GM19238 (cell line): ENCODE data around the gene B3GALT5.
"Not testable (repeated sequence)": the region's sequence is repeated elsewhere in the genome, so short reads cannot be mapped to it uniquely, and the experiment has no call there.

Experiments used
- DNase-seq: peaks from one replicate; pipeline ENCODE4 v3.0.0; 2011; ENCODE audit warnings: low spot score; ENCODE audit not compliant: insufficient read length

B3GALT5 gene

DNA sequence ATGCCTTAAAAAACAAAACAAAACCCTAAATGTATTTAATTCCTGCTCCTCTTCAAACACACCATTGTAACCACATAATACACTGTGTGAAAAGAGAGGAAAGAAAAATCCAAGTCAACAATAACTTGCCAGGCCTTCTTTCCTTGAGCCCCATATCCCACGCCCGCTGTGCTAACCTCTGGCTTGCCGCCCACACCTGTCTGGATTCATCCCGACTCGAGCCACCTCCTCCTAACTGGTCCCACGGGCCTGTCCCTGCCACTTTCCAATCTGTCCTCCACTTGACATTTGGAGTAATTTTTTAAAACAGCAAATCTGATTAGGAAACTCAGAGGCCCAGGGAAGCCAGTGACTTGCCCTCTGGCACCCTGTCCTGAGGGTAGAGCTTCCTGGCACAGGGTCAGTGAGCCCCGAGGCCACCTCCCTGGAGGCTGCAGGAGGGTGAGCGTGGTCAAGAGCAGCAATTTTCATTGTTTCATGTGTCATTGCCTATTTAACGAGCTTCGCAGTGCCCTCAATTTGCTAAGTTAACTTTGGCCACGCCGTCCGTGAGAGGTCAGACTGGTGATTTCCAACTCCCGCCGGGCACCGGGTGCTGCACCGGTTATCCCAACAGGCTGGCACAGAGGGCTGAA, 54.1 kb downstream of the B3GALT5 start:
- DNase-seq, result no peak

DNA sequence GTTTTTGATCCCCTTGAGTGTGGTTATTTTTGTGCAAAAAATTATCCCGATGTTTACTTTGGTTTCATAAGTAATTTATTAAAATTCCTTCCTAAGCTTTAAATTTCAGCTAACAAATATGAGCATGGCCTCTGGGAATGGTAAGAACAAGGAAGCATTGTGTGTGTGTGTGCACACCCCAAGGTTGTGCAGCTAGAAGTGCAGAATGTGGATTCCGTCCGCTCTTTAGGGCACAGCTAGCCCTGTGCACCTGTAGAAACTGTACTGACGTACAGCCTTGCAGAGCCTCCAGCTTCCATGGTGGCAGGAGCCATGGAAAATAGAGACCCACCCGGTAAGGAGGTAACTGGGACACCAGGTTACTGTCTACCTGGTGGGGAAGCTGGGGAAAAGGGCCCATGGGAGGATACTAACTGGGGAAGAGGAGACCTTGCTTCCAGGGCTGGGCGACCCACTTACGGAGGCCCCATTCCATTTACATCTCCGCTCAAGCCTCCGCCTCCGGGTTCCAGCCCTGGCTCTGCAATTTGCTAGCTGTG, 54.7 kb downstream of the B3GALT5 start:
- no peak for DNase-seq

DNA sequence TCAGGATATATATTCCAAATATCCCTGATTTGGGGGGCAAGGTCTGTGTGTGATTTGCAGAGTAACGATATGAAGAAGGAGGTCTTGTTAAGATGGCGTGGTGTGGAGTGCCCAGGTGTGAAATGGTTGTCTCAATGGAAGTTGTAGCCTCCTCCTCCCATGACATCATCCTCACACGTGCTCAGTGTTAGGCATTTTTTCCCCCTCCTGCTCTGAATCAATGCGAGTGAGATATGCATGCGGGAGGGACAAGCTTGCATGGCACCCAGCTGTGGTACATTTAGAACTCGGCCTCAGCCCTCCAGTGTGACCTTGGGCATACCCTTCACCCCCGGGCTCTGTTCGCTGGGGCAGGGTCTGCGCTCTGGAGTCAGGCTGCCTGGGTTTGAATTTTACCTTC, 55.6 kb downstream of the B3GALT5 start:
- no peak for DNase-seq

DNA sequence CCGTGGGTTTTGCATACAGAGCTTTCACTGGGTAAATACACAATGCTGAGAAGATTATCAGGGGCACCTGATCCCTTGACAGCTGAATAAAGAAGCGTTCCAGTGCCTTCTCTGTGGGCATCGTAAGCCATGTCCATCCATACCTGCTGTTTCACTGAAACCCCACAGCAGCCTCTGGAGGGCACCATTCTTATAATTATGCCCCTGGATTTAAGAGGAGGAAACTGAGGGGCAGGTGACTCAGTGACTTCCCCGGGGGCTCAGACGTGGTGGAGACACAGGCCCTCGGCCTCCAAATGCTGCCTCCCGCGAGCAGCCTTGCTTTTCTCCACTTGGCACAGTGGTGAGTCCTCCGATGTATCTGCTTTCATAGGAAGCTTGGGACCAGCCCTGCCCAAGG, 56.7 kb downstream of the B3GALT5 start:
- no peak for DNase-seq

DNA sequence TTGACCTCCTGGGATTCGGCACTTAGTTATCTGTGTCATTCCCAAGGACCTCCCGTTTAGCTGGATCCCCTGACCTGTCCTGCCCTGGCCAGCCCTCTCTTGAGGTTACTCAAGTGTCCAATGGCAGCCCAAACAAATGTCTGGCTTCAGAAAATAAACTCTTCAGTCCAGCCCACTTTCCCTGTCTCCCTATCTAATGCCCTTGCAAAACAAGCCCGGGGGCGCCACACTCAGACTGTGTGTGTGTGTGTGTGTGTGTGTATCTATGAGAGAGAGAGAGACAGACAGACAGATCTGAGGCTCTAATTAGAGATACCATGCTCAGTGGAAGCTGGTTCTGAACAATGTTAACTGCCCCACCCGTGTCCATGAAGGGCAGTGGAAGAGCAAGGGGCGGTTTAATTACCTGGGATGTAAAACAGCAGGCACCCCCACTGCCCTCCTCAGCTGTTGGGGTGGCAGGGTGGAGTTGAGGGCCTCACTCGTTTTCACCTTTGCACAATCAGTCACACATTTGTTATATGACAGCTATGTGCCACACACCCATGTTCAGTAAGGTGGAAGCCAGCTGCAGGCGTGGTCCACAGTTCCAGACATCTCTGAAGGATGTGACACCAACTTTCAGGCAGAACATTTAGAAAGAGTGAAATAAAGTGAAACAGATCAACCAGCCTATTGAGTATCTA, 57.4 kb downstream of the B3GALT5 start:
- DNase-seq, result no peak

DNA sequence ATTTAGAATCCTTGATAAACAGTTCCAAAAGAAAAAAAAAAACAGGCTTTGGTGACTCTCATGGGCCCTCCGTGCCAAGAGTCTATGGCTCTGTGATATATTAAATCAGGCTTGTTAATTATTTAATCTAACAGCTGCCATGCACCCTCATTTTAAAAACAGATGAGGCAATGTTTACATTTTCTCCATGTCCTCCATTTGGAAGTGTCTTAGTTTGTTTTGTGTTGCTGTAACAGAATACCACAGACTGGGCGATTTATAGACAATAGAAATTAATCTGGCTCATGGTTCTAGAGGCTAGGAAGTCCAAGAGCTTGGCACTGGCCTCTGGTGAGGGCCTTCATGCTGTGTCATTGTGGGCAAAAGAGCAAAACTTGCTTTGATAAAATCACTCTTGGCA, 58.0 kb downstream of the B3GALT5 start:
- DNase-seq, result no peak

DNA sequence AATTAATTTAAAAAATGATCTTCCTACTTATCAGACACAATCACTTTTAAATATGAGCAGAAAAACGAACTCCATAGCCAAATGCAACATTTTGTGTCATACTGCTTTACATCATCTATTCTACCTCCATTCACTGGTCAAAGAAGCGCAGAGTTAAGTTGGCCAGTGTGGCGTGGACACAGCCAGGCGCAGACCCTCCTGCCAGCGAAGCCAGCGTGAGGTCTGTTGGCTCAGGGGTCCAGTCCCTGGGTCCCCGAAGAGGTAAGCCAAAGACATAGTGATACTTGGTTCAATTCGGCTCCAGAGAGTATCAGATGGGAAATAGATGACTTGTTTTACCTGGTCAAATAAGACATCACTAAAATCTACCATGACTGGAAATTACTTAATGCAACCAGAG, 59.2 kb downstream of the B3GALT5 start:
- no peak for DNase-seq

DNA sequence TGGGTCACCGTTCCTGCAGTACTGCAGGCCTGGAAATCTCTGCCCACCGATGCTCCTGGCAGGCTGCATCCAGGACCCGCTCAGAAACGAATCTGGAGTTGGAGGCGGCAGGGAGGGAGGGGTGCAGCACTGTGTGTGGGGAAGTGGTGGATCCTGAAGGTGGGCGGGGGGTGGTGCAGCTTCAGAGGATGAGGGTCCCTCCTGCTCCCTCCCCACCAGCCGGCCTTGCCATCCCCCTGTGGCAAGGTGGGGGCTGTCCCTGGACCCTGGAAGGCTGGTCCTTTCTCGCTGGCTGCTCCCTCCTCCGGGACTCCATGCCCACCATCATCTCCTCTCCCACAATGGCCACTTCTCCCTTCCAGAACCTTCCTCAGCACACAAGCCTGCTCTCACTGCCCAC, 60.4 kb downstream of the B3GALT5 start:
- no peak for DNase-seq

DNA sequence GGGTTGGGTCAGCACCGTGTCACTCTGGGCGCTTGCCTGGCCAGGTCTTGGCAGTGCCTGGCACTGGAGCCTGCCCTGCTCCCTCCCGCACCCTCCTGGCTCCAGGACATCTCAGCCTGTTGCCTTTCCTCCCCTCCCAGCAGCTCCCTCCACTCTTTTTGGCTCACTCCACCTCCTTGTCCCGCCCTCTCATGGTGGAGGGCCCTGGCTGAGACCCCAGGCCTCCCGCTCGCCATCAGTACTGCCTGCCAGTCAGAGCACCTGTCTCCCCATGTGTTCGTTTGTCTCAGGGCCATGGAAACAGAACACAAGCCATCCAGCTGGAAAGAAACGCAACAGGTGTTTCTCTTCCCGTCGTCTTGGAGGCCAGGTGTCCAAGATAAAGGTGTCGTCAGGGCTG, 61.0 kb downstream of the B3GALT5 start:
- DNase-seq, result no peak

DNA sequence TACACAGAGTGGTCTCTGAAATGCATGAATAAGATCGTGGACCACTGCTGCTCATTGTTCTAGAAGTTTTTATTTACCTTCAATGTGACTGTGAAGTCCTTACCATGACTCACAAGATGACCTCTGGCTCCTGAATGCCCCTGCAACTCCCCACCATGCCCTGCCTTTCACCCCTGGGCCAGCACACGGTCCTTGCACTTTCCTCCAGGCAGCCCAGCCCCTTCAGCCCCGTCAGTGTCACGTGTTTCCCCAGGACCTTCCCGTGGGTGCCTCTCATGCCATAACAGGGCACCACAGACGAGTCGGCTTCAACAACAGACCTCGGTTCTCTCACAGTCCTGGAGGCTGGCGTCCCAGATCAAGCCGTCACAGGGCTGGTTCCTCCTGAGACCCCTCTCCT, 62.1 kb downstream of the B3GALT5 start:
- DNase-seq, result no peak

DNA sequence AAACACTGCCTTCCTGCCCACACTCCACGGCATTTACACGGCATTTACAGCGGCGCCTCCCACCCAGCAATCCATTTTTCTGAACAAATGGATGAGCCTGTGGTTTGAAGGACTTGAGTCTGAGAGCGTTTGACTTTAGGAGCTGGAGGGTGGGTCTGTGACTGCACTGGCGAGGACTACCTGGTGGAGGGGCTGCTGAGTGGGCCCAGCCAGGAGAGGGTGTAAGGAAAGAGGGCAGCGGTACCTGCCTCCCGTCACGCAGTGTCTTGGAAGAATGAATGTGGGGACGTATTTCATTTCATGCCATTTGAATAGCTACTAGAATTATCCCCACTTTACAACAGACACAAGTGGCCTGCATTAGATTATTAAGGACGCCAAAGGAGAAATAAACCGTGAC, 62.9 kb downstream of the B3GALT5 start:
- no peak for DNase-seq

DNA sequence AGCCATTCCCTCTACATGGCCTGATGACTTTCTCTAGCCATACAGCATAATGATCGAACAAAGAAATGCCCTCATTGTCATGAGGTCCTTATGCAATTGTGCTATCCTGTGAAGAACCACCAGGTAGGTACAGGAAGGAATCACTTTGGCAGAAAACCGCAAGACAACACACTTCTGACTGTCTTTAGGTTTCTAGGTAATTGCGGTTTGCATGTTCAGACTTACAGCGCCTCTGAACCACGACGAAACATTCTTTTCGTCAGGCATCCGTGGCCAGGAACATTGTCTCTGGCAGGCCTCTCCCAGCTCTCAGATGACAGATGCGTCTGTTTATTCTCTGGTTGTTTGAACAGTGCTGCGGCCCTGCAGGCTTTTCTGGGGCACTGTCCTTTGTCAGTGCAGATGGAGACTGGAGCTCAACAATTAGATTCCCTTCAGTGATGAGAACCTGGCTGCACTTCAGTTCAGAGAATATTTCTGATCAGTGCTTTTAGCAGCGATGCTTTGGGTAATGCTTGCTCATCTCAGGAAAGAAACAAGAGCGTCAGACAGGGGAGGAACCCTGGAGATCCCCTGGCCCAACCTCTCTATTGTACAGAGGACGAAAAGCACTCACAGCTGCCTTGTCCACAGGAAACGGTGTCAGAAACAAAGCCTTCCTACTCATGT, 63.4 kb downstream of the B3GALT5 start:
- DNase-seq, result no peak

DNA sequence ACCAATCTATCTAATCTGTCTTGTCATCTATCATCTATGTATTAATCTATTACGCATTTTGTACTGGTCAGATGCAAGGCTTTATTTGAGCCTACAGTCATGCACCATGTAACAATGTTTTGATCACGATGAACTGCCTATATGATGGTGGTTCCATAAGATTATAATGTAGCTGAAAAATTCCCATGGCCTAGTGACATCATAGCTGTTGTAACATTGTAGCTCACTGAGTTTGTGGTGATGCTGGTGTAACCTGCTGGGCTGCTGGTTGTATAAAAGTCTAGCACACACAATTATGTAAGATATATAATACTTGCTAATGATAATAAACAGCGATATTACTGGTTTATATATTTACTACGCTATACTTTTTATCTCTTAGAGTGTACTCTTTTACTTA, 67.5 kb downstream of the B3GALT5 start:
- DNase-seq, result no peak

DNA sequence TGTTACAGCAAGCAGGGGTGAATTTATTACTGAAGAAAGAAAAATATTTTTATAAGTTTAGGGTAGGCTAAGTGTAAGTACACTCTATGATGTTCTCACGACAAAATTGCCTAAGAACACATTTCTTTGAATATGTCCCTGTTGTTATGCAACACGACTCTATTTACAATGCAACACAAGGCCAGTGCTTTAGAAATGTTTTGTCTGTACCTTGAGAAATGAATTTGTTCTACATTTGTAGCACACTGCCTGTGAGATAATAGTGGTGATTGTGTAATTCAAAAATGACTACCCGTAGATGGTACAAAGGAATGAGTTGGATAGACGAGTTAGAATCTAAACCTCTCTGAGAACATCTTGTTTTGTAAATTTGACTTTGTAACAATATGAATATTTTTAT, 68.5 kb downstream of the B3GALT5 start:
- no peak for DNase-seq

DNA sequence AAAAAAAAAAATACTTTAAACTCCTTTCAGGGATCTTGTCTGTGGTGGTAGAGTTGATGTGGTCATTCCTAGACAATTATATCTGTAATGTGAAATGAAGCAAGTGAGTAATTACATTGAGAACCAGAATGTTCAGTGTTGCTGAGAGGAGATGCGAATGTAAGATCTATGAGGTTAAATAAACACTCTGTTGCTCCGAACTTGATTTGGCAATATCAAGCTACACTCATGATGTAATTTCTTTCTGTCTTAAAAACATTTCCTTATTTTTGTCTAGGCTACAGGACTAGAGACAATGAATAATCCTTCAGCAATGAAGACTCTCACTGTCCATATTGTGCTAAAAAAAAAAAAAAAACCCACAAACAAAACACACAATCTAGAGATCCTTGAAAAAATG, 69.1 kb downstream of the B3GALT5 start:
- no peak for DNase-seq

DNA sequence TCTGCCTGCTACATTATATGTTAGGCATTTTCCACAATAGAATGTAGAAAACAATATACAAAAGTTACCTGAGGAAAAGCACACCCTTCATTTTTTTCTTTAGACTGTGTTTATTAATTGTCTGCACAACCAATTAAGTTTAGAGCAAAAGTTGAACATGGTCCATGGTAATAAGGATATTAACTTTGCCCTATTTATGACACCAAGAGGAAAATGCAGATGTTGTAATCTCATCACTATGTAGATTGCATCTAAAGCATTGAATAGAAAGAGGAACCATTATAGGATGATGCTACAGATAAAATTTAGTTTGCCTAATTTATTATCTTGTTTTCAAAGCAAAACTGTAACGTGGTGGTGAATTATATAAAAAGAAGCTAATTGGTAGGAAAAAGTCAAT, 72.5 kb downstream of the B3GALT5 start:
- DNase-seq, result no peak

DNA sequence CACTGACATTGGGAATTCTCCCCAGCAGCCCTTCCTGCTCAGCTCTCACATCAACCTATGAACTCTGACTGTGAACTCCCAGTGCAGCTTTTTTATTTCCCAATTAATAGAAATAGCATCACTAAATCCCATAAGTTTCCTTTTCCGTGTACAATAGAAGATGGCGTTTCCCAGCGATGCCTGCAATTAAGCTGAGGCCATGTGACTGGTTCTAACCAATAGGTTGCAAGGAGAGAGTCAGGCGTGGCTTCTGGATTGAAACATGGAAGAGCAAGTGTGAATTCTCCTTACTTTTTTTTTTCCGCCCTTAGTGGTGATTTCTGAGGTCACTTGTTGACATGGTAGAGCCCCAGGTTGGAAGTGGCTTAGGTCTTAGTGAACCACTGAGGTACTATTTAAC, 73.3 kb downstream of the B3GALT5 start:
- no peak for DNase-seq

DNA sequence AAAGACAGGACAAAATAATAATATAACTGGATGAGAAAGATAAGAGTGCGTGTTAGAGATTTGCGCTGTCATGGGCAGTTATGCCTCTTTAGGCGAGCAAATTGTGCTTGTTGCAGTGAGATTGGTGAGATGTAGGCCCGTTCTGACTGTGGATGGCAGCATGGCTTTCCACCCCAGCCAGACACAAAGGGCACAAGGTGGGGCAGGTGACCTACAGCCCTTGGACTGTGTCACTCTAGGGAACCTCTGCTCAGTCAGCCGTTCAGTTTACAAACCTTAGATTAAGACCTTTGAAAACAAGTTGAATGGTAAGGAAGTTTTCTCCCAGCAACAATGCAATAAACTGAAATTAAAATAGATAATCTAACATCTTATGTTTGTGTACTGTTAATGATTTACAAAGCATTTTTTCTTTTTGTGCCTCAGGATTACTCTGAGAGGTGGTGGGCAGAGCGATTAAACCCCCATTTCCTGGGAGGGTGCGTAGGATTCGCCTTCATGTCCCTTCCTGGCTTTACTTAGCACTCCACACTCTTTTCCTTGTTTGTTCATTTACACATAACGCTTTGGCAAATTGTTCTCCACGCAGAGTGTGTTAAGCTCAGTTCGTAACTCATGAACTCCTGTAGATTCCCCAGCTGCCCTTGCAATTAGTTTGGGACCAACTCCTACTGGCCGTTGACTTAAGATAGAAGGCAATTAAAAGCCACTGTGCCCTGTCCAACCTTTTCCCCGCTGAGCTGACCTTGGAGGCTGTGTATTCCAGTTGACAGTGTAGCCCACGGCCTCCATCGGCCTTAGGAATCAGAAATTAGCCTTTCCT, 74.1 kb downstream of the B3GALT5 start:
- DNase-seq, result no peak

DNA sequence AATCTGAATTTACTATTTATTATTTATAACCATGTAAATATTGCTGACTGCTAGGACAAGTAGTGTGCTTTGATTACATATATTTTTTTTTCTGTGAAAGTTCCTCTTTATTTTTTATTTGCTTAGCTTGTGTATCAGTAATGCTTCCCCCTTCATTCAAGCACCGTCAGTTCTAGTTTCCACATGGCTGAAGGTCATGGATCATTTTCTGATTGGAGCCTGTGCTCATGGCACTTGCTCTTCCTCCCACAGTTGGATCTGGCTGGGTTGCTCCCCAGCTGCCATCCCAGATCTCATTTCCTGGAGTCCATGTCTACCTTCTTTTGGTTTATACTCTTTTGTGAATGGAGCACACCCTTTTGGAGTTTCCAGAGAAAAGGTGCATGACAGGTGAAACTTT, 75.3 kb downstream of the B3GALT5 start:
- no peak for DNase-seq

DNA sequence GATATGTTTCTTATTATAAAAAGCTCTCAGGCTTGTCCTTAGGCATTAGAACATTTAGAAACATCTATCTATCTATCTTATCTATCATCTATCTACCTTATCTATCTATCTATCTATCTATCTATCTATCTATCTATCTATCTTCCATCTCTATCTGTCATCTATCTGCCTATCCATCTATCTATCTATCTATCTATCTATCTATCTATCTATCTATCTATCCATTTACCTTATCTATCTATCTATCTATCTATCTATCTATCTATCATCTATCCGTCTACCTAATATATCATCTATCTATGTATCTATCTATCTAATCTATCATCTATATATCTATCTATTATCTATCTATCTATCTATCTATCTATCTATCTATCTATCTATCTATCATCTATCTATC, 77.1 kb downstream of the B3GALT5 start:
- not testable (repeated sequence) for DNase-seq

DNA sequence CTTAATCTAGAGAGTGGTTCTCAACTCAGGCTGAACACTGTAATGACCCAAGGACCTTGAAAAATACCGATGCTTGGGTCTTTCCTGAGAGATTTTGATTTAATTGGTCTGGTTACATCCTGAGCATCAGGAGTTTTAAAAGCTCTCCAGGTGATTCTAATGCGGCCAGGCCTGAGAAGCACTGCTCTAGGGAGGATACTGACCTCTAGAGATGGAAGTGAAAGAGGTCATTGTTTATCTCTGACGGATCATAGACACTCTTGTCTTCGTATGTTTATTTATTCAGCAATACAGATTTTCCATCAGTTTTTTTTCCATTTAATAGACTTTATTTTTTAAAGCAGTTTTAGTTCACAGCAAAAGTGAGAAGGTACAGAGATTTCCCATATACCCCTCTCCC, 77.7 kb downstream of the B3GALT5 start:
- DNase-seq, result no peak

DNA sequence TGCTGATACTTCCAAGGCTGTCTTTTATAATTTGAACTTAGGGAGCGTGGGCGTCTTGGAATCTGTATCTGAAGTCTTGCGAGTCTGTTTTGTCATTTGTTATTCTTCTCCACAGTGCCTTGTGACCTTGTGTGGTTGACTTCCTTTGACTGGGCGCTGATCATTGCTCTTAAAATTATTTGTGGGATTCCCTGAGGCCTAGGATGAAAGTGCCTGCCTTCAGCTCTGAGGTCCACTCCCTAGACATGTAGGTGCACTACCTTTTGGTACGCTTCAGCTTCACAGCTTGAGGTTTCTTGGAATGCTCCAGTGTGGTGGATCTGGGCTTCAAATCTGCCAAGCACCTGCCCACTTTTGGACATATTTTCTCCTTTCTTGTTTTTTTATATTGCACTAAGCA, 82.0 kb downstream of the B3GALT5 start:
- DNase-seq, result no peak
